Suprapubic skin (tissue), 4 donors: ENCODE results near the gene LRMDA. TPM values are rescaled to one million over a fixed set of nuclear protein-coding genes. Genes with fewer than 3 reads are reported as not detected.

Experiments
- DNase-seq, 2 donors: peaks; one replicate each; pipeline ENCODE4 v3.0.0-alpha.2; 2019; ENCODE audit warnings: low spot score in 2 of 2
- H3K27ac ChIP-seq: fragments of 200-600 bp; sonication (generic); one replicate; pipeline ENCODE4 v1.5.1; 2019
- H3K27me3 ChIP-seq: fragments of 200-600 bp; sonication (generic); one replicate; pipeline ENCODE4 v1.5.1; 2019
- H3K36me3 ChIP-seq: fragments of 200-600 bp; sonication (generic); one replicate; pipeline ENCODE4 v1.5.1; 2019
- H3K4me1 ChIP-seq: fragments of 200-600 bp; sonication (generic); one replicate; pipeline ENCODE4 v1.5.1; 2019
- H3K4me3 ChIP-seq: fragments of 200-600 bp; sonication (generic); one replicate; pipeline ENCODE4 v1.5.1; 2019; ENCODE audit warnings: mild to moderate bottlenecking
- H3K9me3 ChIP-seq: fragments of 200-600 bp; sonication (generic); one replicate; pipeline ENCODE4 v1.5.1; 2019
- CTCF ChIP-seq, 2 donors: fragments of 200-600 bp in 1 of 2; fragments of 450-650 bp in 1 of 2; sonication (generic) in 1 of 2; IDR thresholded peaks; one replicate each; pipeline ENCODE4 v1.5.1; 2016 to 2019; ENCODE audit warnings: antibody characterized with exemption in 2 of 2, mild to moderate bottlenecking in 1 of 2, moderate library complexity in 1 of 2
- EP300 ChIP-seq: sonication (generic); formaldehyde crosslinking; IDR thresholded peaks from one replicate; pipeline ENCODE4 v1.6.1; 2017; ENCODE audit warnings: antibody characterized with exemption
- POLR2A ChIP-seq, 2 donors: fragments of 450-650 bp; IDR thresholded peaks; one replicate each; pipeline ENCODE4 v1.6.1; 2017; ENCODE audit warnings: antibody characterized with exemption in 2 of 2, mild to moderate bottlenecking in 2 of 2, moderate library complexity in 2 of 2
- POLR2AphosphoS5 ChIP-seq, 3 donors: sonication (generic); formaldehyde crosslinking; IDR thresholded peaks; one replicate each; pipeline ENCODE4 v1.6.1; 2017; ENCODE audit warnings: antibody characterized with exemption in 3 of 3
- WGBS: methylation state at CpG from one replicate; pipeline ENCODE4 v1.1.5; 2018; 5-methylcytosine and 5-hydroxymethylcytosine counted together
- total RNA-seq, 4 donors: library from RNA; depleted of rRNA; stranded (reverse); fragments of >200 nt; gene quantifications; one replicate each; pipeline ENCODE4 v1.1.0, GENCODE V29; 2016

Gene LRMDA
- total RNA-seq, 4 donors from 2014 or later, result 0.10 to 2.9 (median 1.9) TPM; not detected in 1

GRCh38 chr10:75612904-75613684 lies 181.7 kb downstream of the LRMDA start:
- H3K27me3 ChIP-seq, result no peaks in the 10 kb centered on the region
- TF ChIP-seq CTCF (IDR thresholded peaks at IDR 0.05) (no peak), POLR2A (IDR thresholded peaks at IDR 0.05) (no peak), POLR2AphosphoS5 (IDR thresholded peaks at IDR 0.05) (no peak), EP300 (no peak)
- no peak overlapping the region for H3K4me3 ChIP-seq
- no peak overlapping the region for H3K27ac ChIP-seq
- H3K36me3 ChIP-seq, result no peaks in the 10 kb centered on the region
- H3K9me3 ChIP-seq, result no peaks in the 10 kb centered on the region
- 30% methylated on average over 5 of the region's 5 CpGs for WGBS
- DNase-seq, result no peak
- peaks cover 12% of the 10 kb centered on the region for H3K4me1 ChIP-seq

- TF ChIP-seq CTCF (IDR thresholded peaks at IDR 0.05) (no peak), POLR2A (IDR thresholded peaks at IDR 0.05) (no peak), POLR2AphosphoS5 (IDR thresholded peaks at IDR 0.05) (no peak), EP300 (no peak)
- Histone ChIP-seq H3K4me1 (peaks cover 12% of the 10 kb centered on the region), H3K9me3 (no peaks in the 10 kb centered on the region), H3K4me3 (no peak overlapping the region), H3K27ac (no peak overlapping the region), H3K36me3 (no peaks in the 10 kb centered on the region), H3K27me3 (no peaks in the 10 kb centered on the region)
- no peak for DNase-seq
- WGBS, result 65% methylated on average over 10 of the region's 10 CpGs
Observed at GRCh38 chr10:75613685-75614504, 182.5 kb downstream of the LRMDA start.

GRCh38 chr10:75616076-75616475 lies 184.7 kb downstream of the LRMDA start:
- DNase-seq, result no peak
- 89% methylated on average over 3 of the region's 3 CpGs for WGBS
- no peak overlapping the region for H3K4me3 ChIP-seq
- H3K27ac ChIP-seq, result no peak overlapping the region
- TF ChIP-seq POLR2A (IDR thresholded peaks at IDR 0.05) (no peak), POLR2AphosphoS5 (IDR thresholded peaks at IDR 0.05) (no peak), CTCF (IDR thresholded peaks at IDR 0.05) (no peak), EP300 (no peak)
- H3K27me3 ChIP-seq, result no peaks in the 10 kb centered on the region
- peaks cover 12% of the 10 kb centered on the region for H3K4me1 ChIP-seq
- H3K36me3 ChIP-seq, result no peaks in the 10 kb centered on the region
- H3K9me3 ChIP-seq, result no peaks in the 10 kb centered on the region

GRCh38 chr10:75616874-75617478 lies 185.6 kb downstream of the LRMDA start:
- 89% methylated on average over 3 of the region's 3 CpGs for WGBS
- H3K9me3 ChIP-seq, result no peaks in the 10 kb centered on the region
- no peaks in the 10 kb centered on the region for H3K27me3 ChIP-seq
- peaks cover 9% of the 10 kb centered on the region for H3K4me1 ChIP-seq
- no peak overlapping the region for H3K4me3 ChIP-seq
- no peaks in the 10 kb centered on the region for H3K36me3 ChIP-seq
- no peak for TF ChIP-seq POLR2A (IDR thresholded peaks at IDR 0.05)
- TF ChIP-seq CTCF (IDR thresholded peaks at IDR 0.05), result no peak
- TF ChIP-seq POLR2AphosphoS5 (IDR thresholded peaks at IDR 0.05), result no peak
- no peak for TF ChIP-seq EP300
- no peak for DNase-seq
- no peak overlapping the region for H3K27ac ChIP-seq
